Measurements from ENCODE around the gene CTAGE15.
"Not testable (repeated sequence)": the region's sequence is repeated elsewhere in the genome, so short reads cannot be mapped to it uniquely, and the experiment has no call there.

Gene CTAGE15

DNA sequence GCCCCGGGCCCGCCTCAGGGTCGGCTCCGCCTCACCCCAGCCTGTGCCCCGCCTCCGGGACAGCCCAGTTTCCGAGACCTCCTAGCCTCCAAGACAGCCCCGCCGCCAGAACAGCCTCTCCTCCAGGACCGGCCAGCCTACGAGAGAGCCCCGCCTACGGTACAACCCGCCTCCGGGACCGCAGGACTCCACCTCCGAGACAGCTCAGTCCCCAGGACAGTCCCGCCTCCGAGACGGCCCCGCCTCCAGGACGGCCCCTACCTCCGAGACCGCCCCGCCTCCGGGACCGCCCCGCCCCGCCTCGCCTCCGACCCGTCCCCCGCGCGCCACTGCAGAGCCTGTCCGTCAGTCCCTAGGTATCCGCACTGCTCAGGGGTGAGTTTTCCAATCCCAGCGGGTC, 49.0 kb downstream of the CTAGE15 start, which contains the start of gene TCAF2:
Gene TCAF2, plus strand, starts transcription at position 329 of the 400 bp plus-strand sequence.
- peak; percentile 88 for FAIRE-seq
- DNase-seq (ENCODE audit: insufficient read length, low spot score), result not testable (repeated sequence)

DNA sequence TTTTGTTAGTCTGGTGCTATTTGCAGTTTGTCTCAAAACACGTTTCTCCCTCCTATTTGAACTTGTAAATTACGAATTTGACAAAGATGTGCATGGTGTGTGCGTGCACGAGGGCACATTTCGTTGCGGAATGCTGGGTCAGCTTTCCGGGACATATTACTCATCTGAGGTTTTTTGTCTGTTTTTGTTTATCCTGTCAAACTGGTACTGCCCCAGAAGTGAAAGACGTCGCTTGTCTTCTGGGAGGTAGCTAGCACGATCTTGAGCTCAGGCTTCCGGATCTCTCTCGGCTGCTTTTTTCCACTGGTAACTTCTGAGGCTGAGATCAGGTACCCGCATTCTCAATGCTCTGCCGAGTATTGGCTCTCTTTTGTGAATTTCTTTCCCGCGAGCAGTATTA, 49.6 kb downstream of the CTAGE15 start:
- not testable (repeated sequence) for DNase-seq (ENCODE audit: insufficient read length, low spot score)
- peak; percentile 48 for FAIRE-seq

DNA sequence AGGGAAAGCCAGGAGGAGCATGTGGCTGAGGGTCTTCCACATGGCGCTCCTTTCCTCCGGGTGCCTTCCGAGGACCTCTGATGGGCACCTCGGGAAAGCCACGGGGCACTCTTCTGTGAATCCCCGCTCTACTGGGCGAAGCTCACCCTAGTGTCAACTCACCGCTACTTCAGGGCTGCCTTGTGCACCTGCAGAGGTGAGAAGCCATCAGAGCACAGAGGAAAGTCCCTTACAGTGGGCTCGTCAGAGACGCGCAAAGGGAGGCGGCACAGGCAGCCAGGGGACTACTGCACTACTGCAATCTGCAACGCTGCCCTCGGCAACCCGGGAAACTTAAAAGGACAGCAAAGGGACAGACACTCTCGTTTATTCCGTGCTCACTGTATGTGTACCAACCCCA, 50.5 kb downstream of the CTAGE15 start:
- not testable (repeated sequence) for FAIRE-seq; DNase-seq (ENCODE audit: insufficient read length, low spot score)

Data from H54 (cell line).